Right lobe of liver (tissue), 4 donors: Measurements from ENCODE around the gene ALPP.

Source experiments
- CTCF ChIP-seq, 4 donors: fragments of 200-600 bp in 3 of 4; fragments of 450-650 bp in 1 of 4; IDR thresholded peaks; one replicate each; pipeline versions ENCODE4 v1.5.1 to v1.8.0; 2016 to 2022; ENCODE audit warnings: antibody characterized with exemption in 4 of 4, mild to moderate bottlenecking in 2 of 4
- POLR2A ChIP-seq: fragments of 450-650 bp; IDR thresholded peaks from one replicate; pipeline ENCODE4 v1.6.1; 2017; ENCODE audit warnings: antibody characterized with exemption, mild to moderate bottlenecking
- donor health status: DM: no; HTN: no; CAD: no.
- donor health status: DM: no; HTN: no; CAD: no.
- donor health status: DM: no; HTN: yes; CAD: no.

- no peak for TF ChIP-seq CTCF (IDR thresholded peaks at IDR 0.05)
- TF ChIP-seq POLR2A: no peak
These were observed 16.2 kb upstream of the ALPP start for GRCh38 chr2:232362174-232362900.
